HG02943 (cell line): ENCODE data around the gene PDCD1LG2.

ENCODE experiments used
- ATAC-seq: cut with Tn5 transposase; IDR thresholded peaks from one replicate; pipeline ENCODE4 v1.9.1; 2021; ENCODE audit warnings: mild to moderate bottlenecking, low read depth, moderate library complexity; ENCODE audit not compliant: unreplicated experiment

The PDCD1LG2 gene

GRCh38 chr9:5518937-5519319 lies 8.6 kb downstream of the PDCD1LG2 start:
- ATAC-seq = no peak

GRCh38 chr9:5524090-5524489 lies 13.8 kb downstream of the PDCD1LG2 start:
- no peak for ATAC-seq

- peak; percentile 50 for ATAC-seq
These were observed 19.4 kb downstream of the PDCD1LG2 start for GRCh38 chr9:5529683-5530221.

DNA sequence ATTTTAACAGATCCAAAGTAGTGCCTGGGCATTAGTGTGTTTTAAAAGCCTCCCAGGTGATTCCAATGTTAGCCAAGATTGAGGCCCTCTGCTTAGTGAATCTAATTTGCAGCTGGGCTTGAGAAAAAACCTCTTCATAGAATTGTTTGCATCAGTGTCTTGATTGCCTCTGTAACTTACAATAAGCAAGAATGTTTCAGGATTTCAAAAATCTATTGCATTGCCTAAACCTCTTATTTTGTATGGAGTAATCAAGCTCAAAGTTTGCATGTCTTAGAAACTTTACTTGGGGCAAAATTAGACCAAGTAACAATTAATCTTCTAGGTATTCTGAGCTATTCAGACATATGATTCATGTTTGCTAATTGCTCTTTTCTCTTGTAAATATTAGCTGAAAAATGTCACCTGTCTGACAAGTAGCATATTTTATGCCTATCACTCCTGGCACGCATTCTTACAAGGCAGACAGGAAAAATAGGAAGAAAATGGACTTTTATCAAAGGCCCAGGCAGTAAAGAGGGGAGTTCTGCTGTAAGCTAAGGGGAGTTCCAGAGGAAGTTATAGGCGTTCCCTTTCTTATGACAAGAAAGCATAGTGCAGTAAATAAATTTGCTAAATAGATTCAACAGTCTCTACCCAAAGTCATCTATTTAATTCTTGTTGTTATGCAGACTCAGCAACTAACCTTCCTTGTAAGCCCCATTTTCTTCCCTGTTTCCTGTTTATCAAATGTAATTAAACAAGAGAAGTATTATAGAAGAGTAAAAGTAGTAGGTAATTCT lies 21.0 kb downstream of the PDCD1LG2 start:
- no peak for ATAC-seq

GRCh38 chr9:5532306-5532705 lies 22.0 kb downstream of the PDCD1LG2 start:
- ATAC-seq = no peak

GRCh38 chr9:5532790-5533189 lies 22.5 kb downstream of the PDCD1LG2 start:
- ATAC-seq = no peak

- ATAC-seq = no peak
These were observed 26.4 kb downstream of the PDCD1LG2 start for GRCh38 chr9:5536684-5537083.

DNA sequence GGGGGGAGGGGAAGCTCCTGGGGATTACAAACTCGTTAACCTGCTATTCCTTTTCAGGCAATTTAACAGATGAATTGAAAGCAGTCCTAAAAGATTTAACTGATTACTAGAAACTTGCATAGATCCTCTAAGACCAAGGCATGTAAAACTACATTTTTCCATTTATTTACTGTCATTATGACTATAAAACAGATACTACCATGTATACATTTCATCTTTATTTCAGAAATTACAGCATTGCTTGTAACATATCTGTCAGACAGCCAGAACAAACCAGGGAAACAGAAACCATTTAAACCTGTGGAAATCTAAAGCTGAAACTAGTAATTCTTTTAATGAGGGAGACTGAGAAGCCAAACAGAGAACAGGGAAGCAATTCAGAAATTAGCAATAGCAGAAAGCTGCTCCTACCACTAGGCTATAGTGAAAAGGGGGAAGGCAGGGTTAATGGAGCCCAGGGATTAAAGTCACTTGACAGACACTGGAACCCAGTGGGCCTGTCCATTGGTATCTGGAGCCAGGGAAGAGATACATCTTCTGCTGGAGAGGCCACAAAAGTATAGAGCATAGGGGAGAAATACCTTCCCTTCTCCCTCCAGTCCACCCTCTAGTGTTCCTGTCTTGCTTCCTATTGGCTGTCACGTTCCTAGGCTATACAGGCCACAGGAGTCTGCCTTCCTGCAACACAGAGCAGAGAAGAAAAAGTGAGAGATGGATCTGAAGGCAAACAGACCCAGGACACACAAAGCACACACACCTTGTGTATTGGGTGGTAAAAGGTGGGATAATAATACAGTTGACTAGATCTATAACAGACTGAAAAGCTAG lies 33.8 kb downstream of the PDCD1LG2 start:
- no peak for ATAC-seq

- ATAC-seq = no peak
These were observed 39.6 kb downstream of the PDCD1LG2 start for GRCh38 chr9:5549658-5550650.

GRCh38 chr9:5551368-5552150 lies 41.2 kb downstream of the PDCD1LG2 start:
- no peak for ATAC-seq

GRCh38 chr9:5552301-5552700 lies 42.0 kb downstream of the PDCD1LG2 start:
- ATAC-seq = no peak

- ATAC-seq = no peak
These were observed 42.9 kb downstream of the PDCD1LG2 start for GRCh38 chr9:5553211-5553610.

DNA sequence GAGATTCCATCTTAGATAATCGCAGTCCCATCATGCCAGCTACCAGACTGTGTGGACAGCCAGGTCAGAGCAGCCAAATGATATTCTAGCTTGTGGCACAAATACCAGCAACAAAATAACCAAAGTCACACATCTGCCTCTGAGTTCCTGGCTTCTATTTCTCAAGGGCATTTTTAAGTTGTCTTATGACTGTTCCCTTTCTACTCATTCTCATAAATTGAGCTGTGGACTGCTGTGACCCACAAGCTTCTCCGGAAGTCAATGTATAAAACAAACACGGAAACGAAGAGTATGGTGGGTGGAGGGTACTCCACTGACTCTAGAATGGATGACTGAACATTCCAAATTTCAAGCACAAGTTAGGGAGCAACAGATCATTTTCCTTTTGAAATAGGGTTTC lies 43.9 kb downstream of the PDCD1LG2 start:
- ATAC-seq = no peak

- ATAC-seq = no peak
These were observed 45.9 kb downstream of the PDCD1LG2 start for GRCh38 chr9:5556101-5556705.

GRCh38 chr9:5557606-5558587 lies 47.6 kb downstream of the PDCD1LG2 start:
- ATAC-seq = no peak

DNA sequence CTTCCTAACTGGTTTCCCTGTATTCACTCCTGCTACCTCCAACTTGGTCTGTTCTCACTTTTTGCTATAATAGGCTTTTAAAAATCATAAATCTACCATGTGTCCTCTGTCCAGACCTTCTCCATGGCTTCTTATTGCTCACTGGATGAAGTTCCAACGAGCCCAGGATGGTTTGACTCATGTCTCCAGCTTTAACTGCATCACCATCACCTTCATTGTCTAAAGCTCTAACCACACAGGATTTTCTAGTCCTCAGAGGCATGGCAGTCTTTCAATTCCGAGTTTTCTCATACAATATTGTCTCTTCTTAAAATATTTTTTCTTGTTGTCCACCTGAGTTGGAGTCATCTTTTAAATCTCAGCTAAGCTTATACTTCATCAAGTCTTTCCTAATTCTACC lies 49.3 kb downstream of the PDCD1LG2 start:
- no peak for ATAC-seq

GRCh38 chr9:5560443-5561100 lies 50.2 kb downstream of the PDCD1LG2 start:
- no peak for ATAC-seq
